ENCODE data around the gene KCTD8. TPM values are rescaled to one million over a fixed set of nuclear protein-coding genes. Genes with fewer than 3 reads are reported as not detected.

Gene KCTD8
- total RNA-seq, result not detected

DNA sequence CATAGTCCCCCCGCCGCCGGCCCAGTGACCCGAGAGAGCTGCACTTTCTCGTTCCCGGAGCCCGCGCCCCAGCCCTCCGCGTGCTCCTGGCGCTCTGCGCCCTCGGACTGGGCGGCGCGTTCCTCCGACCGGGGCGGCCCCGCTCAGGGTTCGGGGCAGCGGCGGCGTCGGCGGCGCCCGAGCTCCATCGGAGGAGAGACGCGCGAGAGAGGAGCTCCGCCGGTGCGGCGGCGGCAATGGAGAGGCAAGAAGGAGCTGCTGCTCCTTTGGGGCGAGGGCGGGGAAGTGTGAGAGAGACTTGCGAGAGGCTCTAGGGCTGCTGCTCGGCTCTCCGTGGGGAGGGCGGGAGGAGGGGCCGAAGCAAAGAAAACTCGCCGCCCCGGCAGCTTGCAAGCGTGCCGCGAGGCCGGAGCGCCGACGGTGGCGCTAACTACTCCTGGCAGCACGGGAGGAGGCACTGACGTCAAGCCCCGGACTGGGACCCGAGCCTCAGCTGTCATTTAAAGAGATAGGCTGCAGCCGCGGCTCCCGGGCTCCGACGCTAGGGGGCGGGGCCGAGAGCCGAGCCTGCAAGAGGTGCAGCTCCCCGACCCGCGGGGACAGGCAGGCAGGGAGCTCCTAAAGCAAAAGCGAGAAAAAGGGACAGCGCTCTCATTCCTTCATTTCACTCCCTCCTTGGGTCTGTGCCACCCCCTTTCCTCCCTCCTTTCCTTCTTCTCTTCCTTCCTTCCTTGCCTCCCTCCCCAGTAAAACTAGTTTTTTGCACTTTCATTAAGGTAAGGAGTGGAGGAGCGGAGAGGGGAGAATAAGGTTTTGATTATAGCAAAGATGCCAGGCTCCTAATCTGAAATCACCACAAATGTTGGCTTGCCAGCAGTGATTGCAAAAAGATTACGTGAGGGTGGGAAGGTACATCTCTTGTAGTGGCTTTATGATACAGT lies at the start of gene KCTD8:
KCTD8 (minus strand) TSS at position 289 of the 941 bp plus-strand sequence.
- Mint-ChIP-seq H3K36me3 (peaks cover 2% of the 10 kb centered on the region), H3K4me1 (peaks cover 4% of the 10 kb centered on the region), H3K9me3 (ENCODE audit: low read depth) (no peaks in the 10 kb centered on the region), H3K27ac (no peak within 1 kb of the TSS), H3K27me3 (peaks cover 50% of the 10 kb centered on the region), H3K4me3 (peak within 1 kb of the TSS; percentile 55)
- CTCF ChIA-PET, result interaction anchor here (0.7 to 2.0 kb wide), 8 partner anchors 9 to 229 kb away, joined by 3 to 10 read pairs (median 3); partner anchors contain the start of gene GUF1
- DNase-seq (peak; percentile 72), ATAC-seq (peak; percentile 88)

DNA sequence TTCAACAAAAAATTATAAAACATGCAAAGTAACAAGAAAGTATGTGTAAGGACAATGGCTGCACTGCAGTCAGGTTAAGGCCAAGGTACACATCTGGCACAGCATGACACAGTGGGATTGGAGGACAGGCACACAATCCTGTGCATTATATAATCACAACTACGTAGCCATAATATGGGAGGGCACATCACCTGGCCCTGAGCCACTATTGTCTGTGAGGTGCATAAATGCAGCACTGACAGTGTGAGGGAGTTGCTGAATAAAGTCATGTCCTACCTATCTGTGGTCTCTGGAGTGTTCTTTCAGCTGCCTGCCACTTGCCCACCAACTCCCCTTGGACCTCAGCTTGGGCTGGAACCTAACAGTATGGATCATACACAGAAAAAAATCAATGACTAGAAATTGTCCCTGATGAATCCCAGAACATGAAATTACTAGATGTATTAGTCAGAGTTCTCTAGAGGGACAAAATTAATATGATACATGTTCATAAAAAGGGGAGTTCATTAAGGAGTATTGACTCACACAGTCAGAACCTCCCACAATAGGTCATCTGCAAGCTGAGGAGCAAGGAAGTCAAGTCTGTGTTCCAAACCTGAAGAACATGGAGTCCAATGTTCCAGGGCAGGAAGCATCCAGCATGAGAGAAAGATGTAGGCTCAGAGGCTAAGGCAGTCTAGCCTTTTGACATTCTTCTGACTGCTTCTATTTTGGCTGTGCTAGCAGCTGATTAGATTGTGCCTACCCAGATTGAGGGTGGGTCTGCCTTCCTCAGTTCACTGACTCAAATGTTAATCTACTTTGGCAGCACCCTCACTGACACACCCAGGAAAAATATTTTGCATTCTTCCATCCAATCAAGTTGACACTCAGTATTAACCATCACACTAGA lies 46.4 kb upstream of the KCTD8 start:
- ATAC-seq, result no peak
- Mint-ChIP-seq H3K4me1 (no peaks in the 10 kb centered on the region), H3K36me3 (no peaks in the 10 kb centered on the region), H3K4me3 (no peak overlapping the region), H3K9me3 (ENCODE audit: low read depth) (no peaks in the 10 kb centered on the region), H3K27ac (no peak overlapping the region), H3K27me3 (no peaks in the 10 kb centered on the region)
- CTCF ChIA-PET, result no interaction called here
- no peak for DNase-seq

DNA sequence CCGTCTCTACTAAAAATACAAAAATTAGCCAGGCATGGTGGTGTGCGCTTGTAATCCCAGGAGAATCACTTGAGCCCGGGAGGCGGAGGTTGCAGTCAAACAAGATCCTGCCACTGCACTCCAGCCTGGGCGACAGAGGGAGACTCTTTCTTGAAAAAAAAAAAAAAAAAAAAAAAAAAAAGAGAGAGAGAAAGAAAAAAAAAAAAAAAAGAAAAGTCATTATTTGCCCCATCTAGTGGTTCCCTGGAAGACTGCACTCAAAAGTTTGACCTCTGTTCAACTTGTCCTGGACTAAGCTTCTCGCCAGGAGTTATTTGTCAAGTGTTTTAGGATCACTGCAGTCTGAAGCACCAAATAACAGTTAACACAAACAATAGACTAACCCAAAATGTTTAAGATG lies 45.3 kb upstream of the KCTD8 start:
- Mint-ChIP-seq H3K4me3 (no peak overlapping the region), H3K36me3 (no peaks in the 10 kb centered on the region), H3K4me1 (no peaks in the 10 kb centered on the region), H3K27ac (no peak overlapping the region), H3K9me3 (ENCODE audit: low read depth) (no peaks in the 10 kb centered on the region), H3K27me3 (no peaks in the 10 kb centered on the region)
- CTCF ChIA-PET, result interaction anchor here (0.7 kb wide), 1 partner anchor 959 kb away, joined by 4 read pairs; no protein-coding TSS in a partner anchor
- ATAC-seq (no peak), DNase-seq (no peak)

DNA sequence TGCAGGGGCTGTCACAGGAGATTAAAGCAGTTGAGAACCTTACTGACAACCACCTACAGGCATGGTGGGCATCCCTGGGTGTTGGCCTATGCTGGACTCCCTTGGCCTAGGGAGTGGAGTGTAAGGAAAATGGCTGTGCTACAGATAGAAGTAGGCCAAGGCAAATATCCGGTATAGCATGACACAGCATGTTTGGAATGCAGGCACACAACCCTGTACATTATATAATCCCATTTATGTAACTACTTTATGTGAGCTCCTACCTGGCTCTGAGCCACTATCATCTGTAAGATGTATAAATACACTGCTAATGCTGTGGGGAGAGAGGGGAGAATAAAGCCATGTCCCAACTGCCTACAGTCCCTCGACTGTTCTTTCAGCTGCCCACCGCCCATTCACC lies 38.7 kb upstream of the KCTD8 start:
- H3K36me3 Mint-ChIP-seq, result no peaks in the 10 kb centered on the region
- DNase-seq (no peak), ATAC-seq (no peak)
- H3K9me3 Mint-ChIP-seq (ENCODE audit: low read depth), result peaks cover 3% of the 10 kb centered on the region
- CTCF ChIA-PET, result no interaction called here
- no peaks in the 10 kb centered on the region for H3K27me3 Mint-ChIP-seq
- no peak overlapping the region for H3K4me3 Mint-ChIP-seq
- no peaks in the 10 kb centered on the region for H3K4me1 Mint-ChIP-seq
- H3K27ac Mint-ChIP-seq, result no peak overlapping the region

DNA sequence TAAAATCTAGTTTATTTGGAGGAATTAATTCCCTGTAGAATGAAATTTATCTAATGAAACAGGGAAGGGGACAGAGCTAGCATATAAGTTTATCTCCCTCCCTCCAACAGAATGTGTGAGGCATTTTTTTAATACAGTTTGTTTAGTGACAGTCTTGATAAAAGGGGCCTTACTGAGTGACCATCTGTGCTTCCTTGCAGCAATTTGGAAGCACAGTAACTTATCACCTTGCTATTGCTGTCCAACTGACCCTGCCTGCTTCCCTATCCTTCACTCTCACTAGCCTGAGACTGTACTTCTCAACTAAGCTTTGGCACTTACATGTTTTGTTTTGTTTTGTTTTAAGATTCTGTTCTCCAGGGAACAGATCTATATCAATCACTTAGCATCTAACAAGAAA lies 31.1 kb upstream of the KCTD8 start:
- Mint-ChIP-seq H3K9me3 (ENCODE audit: low read depth) (peaks cover 2% of the 10 kb centered on the region), H3K27ac (no peak overlapping the region), H3K27me3 (no peaks in the 10 kb centered on the region), H3K4me3 (no peak overlapping the region), H3K4me1 (no peaks in the 10 kb centered on the region), H3K36me3 (no peaks in the 10 kb centered on the region)
- ATAC-seq, result no peak
- CTCF ChIA-PET, result no interaction called here
- no peak for DNase-seq

DNA sequence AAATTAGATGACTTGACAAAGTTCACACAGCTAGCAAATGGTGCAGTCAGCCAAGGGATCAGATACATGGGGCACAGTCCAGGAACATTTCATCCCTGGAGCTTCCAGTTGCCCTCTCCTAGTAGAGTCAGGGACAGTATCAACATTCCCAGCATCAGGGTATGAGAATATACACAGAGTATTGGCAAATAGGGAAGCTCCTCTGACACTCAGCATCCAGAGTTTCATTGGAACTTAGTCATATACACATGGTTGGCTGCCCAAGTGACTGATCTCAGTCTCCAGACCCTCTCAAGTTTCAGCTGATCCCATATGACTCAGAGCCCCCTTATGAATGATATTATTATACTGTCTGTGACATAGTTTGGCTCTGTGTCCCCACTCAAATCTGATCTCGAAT lies 13.7 kb upstream of the KCTD8 start:
- no peaks in the 10 kb centered on the region for H3K9me3 Mint-ChIP-seq (ENCODE audit: low read depth)
- H3K4me3 Mint-ChIP-seq, result no peak overlapping the region
- H3K27ac Mint-ChIP-seq, result no peak overlapping the region
- no peaks in the 10 kb centered on the region for H3K4me1 Mint-ChIP-seq
- CTCF ChIA-PET, result no interaction called here
- DNase-seq (no peak), ATAC-seq (no peak)
- no peaks in the 10 kb centered on the region for H3K36me3 Mint-ChIP-seq
- no peaks in the 10 kb centered on the region for H3K27me3 Mint-ChIP-seq

DNA sequence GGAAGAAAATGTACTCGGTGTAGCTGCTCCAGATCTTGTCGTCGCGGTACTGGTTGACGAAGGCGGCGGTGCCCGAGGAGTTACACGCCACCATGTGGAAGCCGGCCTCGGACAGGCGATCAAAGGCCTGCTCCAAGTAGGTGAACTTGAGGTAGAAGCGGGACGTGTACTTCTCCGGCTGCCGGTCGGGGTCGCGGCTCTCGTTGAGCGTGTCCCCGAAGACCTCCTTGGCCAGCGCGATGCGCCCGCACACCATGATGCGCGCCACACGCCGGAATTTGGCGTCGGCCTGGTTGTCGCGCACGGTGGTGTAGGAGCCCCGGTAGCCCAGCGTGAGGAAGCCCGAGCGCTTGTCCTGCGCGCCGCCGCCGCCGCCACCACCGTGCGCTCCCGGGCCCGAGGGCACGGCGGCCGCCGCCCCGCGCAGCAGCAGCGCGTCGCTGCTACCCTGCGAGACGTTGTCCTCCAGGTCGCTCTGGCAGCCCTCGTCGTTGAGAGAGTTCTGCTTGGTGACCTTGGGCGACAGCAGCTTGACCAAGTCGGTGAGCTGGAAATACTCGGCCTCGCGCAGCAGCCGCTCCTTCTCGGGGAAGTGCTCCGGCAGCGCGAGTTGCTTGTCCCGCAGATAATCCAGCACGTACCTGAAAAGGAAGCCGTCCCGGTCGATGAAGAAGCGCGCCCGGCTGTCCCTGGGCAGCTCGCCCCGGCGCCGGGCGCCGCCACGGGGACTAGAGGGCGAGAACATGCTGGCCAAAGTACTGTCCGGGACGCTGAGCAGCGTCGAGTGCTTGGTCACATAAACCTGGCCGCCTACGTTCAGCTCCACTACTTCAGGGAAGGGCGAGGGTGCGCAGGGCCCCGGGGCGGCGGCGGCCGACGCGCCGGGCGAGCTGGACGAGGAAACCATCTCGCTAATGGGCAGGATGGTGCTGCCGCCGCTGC lies 775 bp downstream of the KCTD8 start:
- Mint-ChIP-seq H3K27ac (no peak overlapping the region), H3K4me3 (no peak overlapping the region), H3K27me3 (peaks cover 53% of the 10 kb centered on the region), H3K4me1 (peaks cover 4% of the 10 kb centered on the region), H3K36me3 (peaks cover 2% of the 10 kb centered on the region), H3K9me3 (ENCODE audit: low read depth) (no peaks in the 10 kb centered on the region)
- no peak for ATAC-seq
- no peak for DNase-seq
- CTCF ChIA-PET, result interaction anchor here (0.7 to 2.0 kb wide), 5 partner anchors 27 to 230 kb away, joined by 3 to 10 read pairs (median 3); partner anchors contain the start of gene GUF1

DNA sequence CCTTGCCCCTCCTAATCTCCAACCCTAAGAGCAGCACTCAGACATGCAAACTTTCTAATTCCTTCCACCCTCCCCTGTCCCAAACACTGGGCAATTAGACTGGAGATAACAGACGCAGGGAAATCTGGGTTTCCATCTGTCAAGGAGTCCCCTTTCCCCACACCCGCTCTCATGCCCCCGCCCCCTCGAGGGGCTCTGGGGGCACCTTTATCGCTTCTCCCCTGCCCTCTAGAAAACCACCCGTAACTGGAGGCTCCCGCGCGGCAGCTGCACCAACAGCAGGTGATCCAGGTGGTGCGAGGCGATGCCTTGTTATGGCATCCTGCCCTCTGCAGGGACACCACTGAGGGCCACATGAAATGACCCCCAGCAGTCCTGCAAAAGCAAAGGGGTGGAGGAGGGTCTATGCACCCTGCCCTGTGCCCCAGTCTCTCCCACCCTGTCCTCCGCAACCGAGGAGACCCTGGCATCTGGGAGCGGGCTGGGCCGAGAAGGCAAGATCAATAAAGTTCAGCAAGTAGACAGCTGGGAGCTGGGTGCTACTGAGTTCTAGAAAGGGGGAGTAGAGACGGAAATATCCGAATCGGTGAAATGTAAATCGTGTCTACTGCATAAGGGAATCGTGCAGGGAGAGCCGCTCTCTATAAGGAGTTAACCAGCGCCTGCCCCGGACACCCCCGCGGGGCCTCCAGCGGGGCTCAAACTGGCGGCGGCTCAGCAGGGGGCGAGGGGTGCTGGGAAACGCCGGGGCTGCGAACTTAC lies 1.6 kb downstream of the KCTD8 start:
- ATAC-seq, result no peak
- peak overlapping the region; percentile 25 for H3K27ac Mint-ChIP-seq
- no peak overlapping the region for H3K4me3 Mint-ChIP-seq

DNA sequence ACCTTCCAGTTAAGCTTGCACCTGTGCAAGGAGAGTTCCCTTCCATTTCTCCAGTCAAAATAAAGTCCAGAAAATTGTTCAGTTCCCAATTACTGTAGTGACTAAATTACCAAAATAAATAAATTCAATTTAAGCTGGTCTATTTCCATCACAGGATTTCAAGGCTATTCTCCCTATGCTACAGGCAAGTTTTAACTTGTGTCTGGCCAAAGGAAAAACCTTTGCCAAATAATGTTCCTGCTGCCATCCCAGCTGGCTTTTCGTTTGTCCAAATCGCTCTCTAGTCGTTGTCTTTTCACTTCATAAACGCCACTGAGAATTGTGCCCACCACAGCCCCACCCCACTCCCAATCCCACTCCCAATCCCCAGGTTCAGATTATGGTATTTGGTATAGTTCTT lies 2.4 kb downstream of the KCTD8 start:
- peaks cover 2% of the 10 kb centered on the region for H3K36me3 Mint-ChIP-seq
- H3K4me3 Mint-ChIP-seq, result no peak overlapping the region
- no peak for DNase-seq
- H3K4me1 Mint-ChIP-seq, result peaks cover 4% of the 10 kb centered on the region
- no peak overlapping the region for H3K27ac Mint-ChIP-seq
- no peak for ATAC-seq
- no peaks in the 10 kb centered on the region for H3K9me3 Mint-ChIP-seq (ENCODE audit: low read depth)
- H3K27me3 Mint-ChIP-seq, result peaks cover 45% of the 10 kb centered on the region
- CTCF ChIA-PET, result no interaction called here

More for the DNA sequence above, 1.6 kb downstream of the KCTD8 start:
- Mint-ChIP-seq H3K4me1 (peaks cover 4% of the 10 kb centered on the region), H3K9me3 (ENCODE audit: low read depth) (no peaks in the 10 kb centered on the region), H3K27me3 (peaks cover 50% of the 10 kb centered on the region), H3K36me3 (peaks cover 2% of the 10 kb centered on the region)
- CTCF ChIA-PET, result no interaction called here
- no peak for DNase-seq

DNA sequence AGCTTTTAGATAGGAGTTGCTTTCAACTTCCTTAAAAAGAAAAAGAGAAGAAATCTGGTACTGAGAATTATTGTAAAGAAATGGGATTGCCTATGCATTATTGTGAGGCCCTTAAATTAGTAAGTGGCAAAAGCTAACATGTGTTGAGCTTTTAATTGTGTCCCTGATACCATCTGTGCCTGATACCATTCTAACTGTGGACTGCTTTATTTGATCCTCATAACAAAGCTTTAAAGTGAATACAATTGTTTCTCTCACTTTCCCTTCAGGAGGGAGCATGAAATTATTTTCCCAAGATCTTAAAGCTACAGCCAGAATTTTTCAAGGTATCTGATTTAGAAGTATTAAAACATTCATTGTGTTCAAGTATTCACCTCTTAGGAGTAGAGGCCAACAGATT lies 9.9 kb downstream of the KCTD8 start:
- Mint-ChIP-seq H3K9me3 (ENCODE audit: low read depth) (no peaks in the 10 kb centered on the region), H3K4me3 (no peak overlapping the region), H3K27ac (no peak overlapping the region), H3K36me3 (no peaks in the 10 kb centered on the region), H3K4me1 (no peaks in the 10 kb centered on the region), H3K27me3 (peaks cover 3% of the 10 kb centered on the region)
- DNase-seq, result no peak
- CTCF ChIA-PET, result interaction anchor here (1.5 kb wide), 1 partner anchor 10 kb away, joined by 3 read pairs; the partner anchor contains the start of gene KCTD8
- ATAC-seq, result no peak

DNA sequence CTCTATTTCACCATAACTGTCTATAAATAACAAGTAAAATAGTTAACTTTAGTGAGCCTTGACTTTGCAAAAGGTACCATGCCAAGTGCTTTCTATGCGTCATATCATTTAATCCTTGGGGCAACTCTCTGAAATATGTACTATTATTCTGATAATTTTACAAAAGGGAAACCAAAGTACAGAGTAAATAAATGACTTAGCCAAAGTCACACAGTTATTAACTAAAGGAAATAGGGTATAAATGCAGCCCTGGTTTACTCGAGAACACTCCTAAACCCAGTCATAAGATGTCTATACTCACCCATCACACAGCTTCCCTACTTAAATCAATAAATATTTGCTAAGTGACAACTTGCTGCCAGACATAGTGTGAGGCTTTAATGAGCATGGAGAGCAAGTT lies 14.4 kb downstream of the KCTD8 start:
- ATAC-seq (no peak), DNase-seq (no peak)
- no peaks in the 10 kb centered on the region for H3K9me3 Mint-ChIP-seq (ENCODE audit: low read depth)
- no peak overlapping the region for H3K27ac Mint-ChIP-seq
- H3K36me3 Mint-ChIP-seq, result no peaks in the 10 kb centered on the region
- CTCF ChIA-PET, result no interaction called here
- H3K27me3 Mint-ChIP-seq, result no peaks in the 10 kb centered on the region
- no peaks in the 10 kb centered on the region for H3K4me1 Mint-ChIP-seq
- no peak overlapping the region for H3K4me3 Mint-ChIP-seq

DNA sequence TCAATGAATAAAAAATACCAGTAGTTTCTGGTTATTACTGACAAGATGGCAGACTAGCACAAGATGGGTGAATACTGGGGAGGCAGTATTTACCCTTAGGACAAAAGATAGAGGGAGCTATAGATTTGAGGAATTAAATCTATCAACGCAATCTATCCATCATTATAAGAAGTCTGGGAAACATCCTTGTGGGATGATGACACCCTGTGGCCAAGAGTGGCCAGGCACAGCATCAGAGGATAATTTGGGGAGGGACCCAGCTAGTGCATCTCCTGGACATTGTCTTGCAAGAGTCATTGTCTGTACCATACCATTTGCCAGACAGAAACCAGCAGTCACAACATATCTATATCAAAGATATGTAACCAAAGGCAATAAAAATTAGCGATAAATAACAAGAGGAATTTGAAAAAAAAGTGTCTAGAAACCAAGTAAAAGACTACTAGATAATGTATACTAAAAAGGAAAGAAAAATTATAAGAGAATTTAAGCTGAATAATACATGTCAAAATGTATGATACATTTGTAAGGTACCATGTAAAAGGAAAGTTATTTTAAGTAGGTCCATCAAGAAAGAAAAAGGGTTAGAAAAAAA lies 22.9 kb downstream of the KCTD8 start:
- Mint-ChIP-seq H3K4me1 (no peaks in the 10 kb centered on the region), H3K36me3 (no peaks in the 10 kb centered on the region), H3K27me3 (no peaks in the 10 kb centered on the region), H3K9me3 (ENCODE audit: low read depth) (no peaks in the 10 kb centered on the region), H3K4me3 (no peak overlapping the region), H3K27ac (no peak overlapping the region)
- CTCF ChIA-PET, result no interaction called here
- DNase-seq, result no peak
- ATAC-seq, result no peak

Data from activated CD8-positive, alpha-beta memory T cell treated with anti-CD3 and anti-CD28 coated beads, Interleukin-2, amount 10 ng/mL, durations not matched to agents 7 days and 5 days (primary cell).